Measurements from ENCODE around the gene PPT2. TPM values are rescaled to one million over a fixed set of nuclear protein-coding genes. Genes with fewer than 3 reads are reported as not detected.

The PPT2 gene
- total RNA-seq, 4 donors from 2014 or later: 16.5 to 44.8 (median 22.1) TPM

GRCh38 chr6:32137454-32137853 is 16.5 kb upstream of the PPT2 start:
- TF ChIP-seq CTCF (IDR thresholded peaks at IDR 0.05; ENCODE audit: low read depth): no peak

GRCh38 chr6:32139590-32139989 is 14.4 kb upstream of the PPT2 start:
- TF ChIP-seq CTCF (IDR thresholded peaks at IDR 0.05; ENCODE audit: low read depth): no peak

GRCh38 chr6:32140420-32141046 is 13.4 kb upstream of the PPT2 start:
- TF ChIP-seq CTCF (IDR thresholded peaks at IDR 0.05; ENCODE audit: low read depth): no peak

- no peak for TF ChIP-seq CTCF (IDR thresholded peaks at IDR 0.05; ENCODE audit: low read depth)
Measured at GRCh38 chr6:32146287-32146686, 7.7 kb upstream of the PPT2 start.

GRCh38 chr6:32146687-32147086 is 7.3 kb upstream of the PPT2 start:
- no peak for TF ChIP-seq CTCF (IDR thresholded peaks at IDR 0.05; ENCODE audit: low read depth)

GRCh38 chr6:32147401-32148132 is 6.4 kb upstream of the PPT2 start:
- no peak for TF ChIP-seq CTCF (IDR thresholded peaks at IDR 0.05; ENCODE audit: low read depth)

- no peak for TF ChIP-seq CTCF (IDR thresholded peaks at IDR 0.05; ENCODE audit: low read depth)
Measured at GRCh38 chr6:32148289-32149091, 5.5 kb upstream of the PPT2 start.

Data from subcutaneous adipose tissue (tissue), 4 donors.